GM06990 (cell line): ENCODE results near the gene TTLL12.

ENCODE experiments used
- DNase-seq: peaks from one replicate; pipeline ENCODE4 v3.0.0-alpha.2; 2011; ENCODE audit not compliant: insufficient read length; ENCODE audit errors: extremely low read depth
- H3K27me3 ChIP-seq: replicated peaks from 2 replicates; pipeline ENCODE4 v1.6.0; 2011; ENCODE audit warnings: low read length; ENCODE audit not compliant: control insufficient read depth, insufficient read depth
- H3K36me3 ChIP-seq: 2 replicates; pipeline ENCODE4 v1.5.1; 2011; ENCODE audit warnings: low read length; ENCODE audit not compliant: control insufficient read depth, insufficient read depth
- H3K4me3 ChIP-seq: replicated peaks from 2 replicates; pipeline ENCODE4 v1.5.1; 2011; ENCODE audit warnings: low read depth, mild to moderate bottlenecking, control low read depth, low read length
- CTCF ChIP-seq: IDR thresholded peaks from 2 replicates; pipeline ENCODE4 v1.5.1; 2011; ENCODE audit warnings: low read length, control low read depth, mild to moderate bottlenecking, inconsistent platforms; ENCODE audit not compliant: insufficient read depth, poor library complexity, severe bottlenecking

Gene TTLL12

DNA sequence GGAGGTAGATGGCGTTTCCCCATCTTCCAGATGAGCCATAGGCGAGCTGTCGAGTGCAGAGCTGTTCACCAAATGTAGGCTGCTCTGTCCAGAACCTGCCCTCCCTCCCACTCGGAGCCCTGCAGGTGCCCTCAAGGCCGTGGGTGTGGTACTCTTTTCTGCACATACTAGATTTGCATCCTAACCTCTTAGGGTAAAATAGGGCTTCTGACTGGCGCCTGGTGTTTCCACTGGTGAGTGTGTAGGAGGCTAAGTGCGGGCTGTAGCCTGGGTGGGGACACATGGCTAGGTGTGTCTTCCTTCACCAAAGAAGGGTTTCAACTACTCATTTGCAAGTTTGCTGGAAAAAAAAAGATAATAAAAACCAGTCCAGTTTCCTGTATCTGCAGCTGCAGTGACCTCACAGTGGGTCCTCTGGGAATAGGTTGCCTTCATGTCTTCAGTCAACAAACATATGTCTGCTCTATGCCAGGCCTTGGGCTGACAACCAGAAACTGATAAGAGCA is 67.9 kb downstream of the TTLL12 start:
- no peak for TF ChIP-seq CTCF
- Histone ChIP-seq H3K4me3 (no peak overlapping the region), H3K27me3 (no peaks in the 10 kb centered on the region), H3K36me3 (no peaks in the 10 kb centered on the region)
- peak; percentile 74 for DNase-seq

- TF ChIP-seq CTCF: no peak
- Histone ChIP-seq H3K27me3 (no peaks in the 10 kb centered on the region), H3K36me3 (no peaks in the 10 kb centered on the region), H3K4me3 (no peak overlapping the region)
- DNase-seq: no peak
Observed at GRCh38 chr22:43118024-43118849, 68.7 kb downstream of the TTLL12 start.

- H3K36me3 ChIP-seq: no peaks in the 10 kb centered on the region
- H3K4me3 ChIP-seq: no peak overlapping the region
- DNase-seq: no peak
- H3K27me3 ChIP-seq: no peaks in the 10 kb centered on the region
- no peak for TF ChIP-seq CTCF
Observed at GRCh38 chr22:43116932-43117331, 70.0 kb downstream of the TTLL12 start.
